H1 (cell line): ENCODE data around the gene ACAP3. TPM values are rescaled to one million over a fixed set of nuclear protein-coding genes. Genes with fewer than 3 reads are reported as not detected.

Source experiments
- CTCF ChIA-PET: fragments of 300-600 bp; sonication (Branson Sonifier 250); formaldehyde crosslinking; loops from one replicate; lab custom pipeline; 2021; ENCODE audit not compliant: partially characterized antibody; lab: Charles Lee
- POLR2A ChIA-PET: fragments of 300-600 bp; sonication (Branson Sonifier 250); formaldehyde crosslinking; loops from one replicate; lab custom pipeline; 2021; ENCODE audit warnings: inconsistent platforms; ENCODE audit not compliant: partially characterized antibody; lab: Charles Lee
- DNase-seq, 2 experiments: peaks; one replicate each; pipeline versions ENCODE4 v3.0.0 to v3.0.0-alpha.2; 2010 to 2022; ENCODE audit warnings: low spot score in 2 of 2, low read depth in 1 of 2, mixed read lengths in 1 of 2
- FAIRE-seq: peaks from 2 replicates; lab custom pipeline; 2011; peaks lifted over from hg19 to GRCh38; lab: Jason Lieb, UNC
- H2AFZ ChIP-seq: 2 replicates; pipeline ENCODE4 v1.8.1; 2012; ENCODE audit warnings: low read length, inconsistent platforms
- H2AK5ac ChIP-seq: 2 replicates; pipeline ENCODE4 v1.6.1; 2013; ENCODE audit warnings: low read depth, low read length
- H2BK120ac ChIP-seq: replicated peaks from 2 replicates; pipeline ENCODE3; 2013; ENCODE audit warnings: low read depth, low read length, inconsistent platforms
- H2BK12ac ChIP-seq: 2 replicates; pipeline ENCODE4 v1.6.1; 2013; ENCODE audit warnings: low read depth, low read length
- H2BK15ac ChIP-seq: 2 replicates; pipeline ENCODE4 v1.6.1; 2013; ENCODE audit warnings: low read length
- H2BK20ac ChIP-seq: 2 replicates; pipeline ENCODE4 v1.6.1; 2013; ENCODE audit warnings: low read length
- H2BK5ac ChIP-seq: 2 replicates; pipeline ENCODE4 v1.6.1; 2013; ENCODE audit warnings: low read depth, low read length
- H3K14ac ChIP-seq: 2 replicates; pipeline ENCODE4 v1.6.1; 2013; ENCODE audit warnings: inconsistent platforms; ENCODE audit not compliant: insufficient read length
- H3K18ac ChIP-seq: 2 replicates; pipeline ENCODE4 v1.6.1; 2013; ENCODE audit warnings: low read length; ENCODE audit errors: extremely low read depth
- H3K23ac ChIP-seq: 2 replicates; pipeline ENCODE4 v1.6.1; 2013; ENCODE audit warnings: inconsistent platforms; ENCODE audit not compliant: insufficient read length
- H3K23me2 ChIP-seq: 2 replicates; pipeline ENCODE4 v1.6.1; 2013; ENCODE audit warnings: low read depth, low read length
- H3K27ac ChIP-seq: 2 replicates; pipeline ENCODE4 v1.6.1; 2011; ENCODE audit warnings: low read depth, low read length, inconsistent platforms
- H3K27me3 ChIP-seq, 4 experiments: replicated peaks in 1 of 4; 1 replicate in 1 of 4; 2 replicates in 3 of 4; pipeline versions ENCODE4 v1.6.1 to v1.8.1; 2011 to 2013; ENCODE audit warnings: low read length in 3 of 4, mild to moderate bottlenecking in 3 of 4, inconsistent platforms in 2 of 4, mixed read lengths in 2 of 4, moderate library complexity in 1 of 4; ENCODE audit not compliant: control insufficient read depth in 3 of 4, insufficient read depth in 3 of 4; ENCODE audit errors: extremely low read depth in 1 of 4
- H3K36me3 ChIP-seq, 4 experiments: 2 replicates each; pipeline versions ENCODE4 v1.6.1 to v1.8.1; 2011 to 2013; ENCODE audit warnings: mild to moderate bottlenecking in 4 of 4, low read length in 3 of 4, moderate library complexity in 2 of 4, control low read depth in 1 of 4, inconsistent platforms in 1 of 4; ENCODE audit not compliant: insufficient read depth in 4 of 4, control insufficient read depth in 2 of 4
- H3K4ac ChIP-seq: replicated peaks from 2 replicates; pipeline ENCODE3; 2013; ENCODE audit warnings: low read length, low read depth, mixed read lengths, inconsistent platforms; ENCODE audit not compliant: insufficient read length
- H3K4me1 ChIP-seq, 4 experiments: replicated peaks in 1 of 4; 1 replicate in 1 of 4; 2 replicates in 3 of 4; pipeline versions ENCODE4 v1.6.1 to v1.8.1; 2011 to 2013; ENCODE audit warnings: low read length in 3 of 4, inconsistent platforms in 2 of 4, mixed read lengths in 1 of 4; ENCODE audit not compliant: insufficient read depth in 4 of 4, control insufficient read depth in 3 of 4
- H3K4me2 ChIP-seq, 2 experiments: 2 replicates each; pipeline versions ENCODE4 v1.6.1 to v1.8.1; 2011 to 2013; ENCODE audit warnings: low read depth in 2 of 2, low read length in 2 of 2, control low read depth in 1 of 2, inconsistent platforms in 1 of 2, mild to moderate bottlenecking in 1 of 2; ENCODE audit not compliant: insufficient read depth in 1 of 2
- H3K4me3 ChIP-seq, 4 experiments: fragments of 200-600, 300-600 bp in 1 of 4; sonication (generic), shearing (Covaris generic), sonication (Bioruptor Twin) in 1 of 4; 2 replicates each; pipeline versions ENCODE4 v1.5.1 to v1.8.1; 2011 to 2016; ENCODE audit warnings: low read length in 4 of 4, low read depth in 3 of 4, control low read depth in 2 of 4, inconsistent platforms in 2 of 4, mild to moderate bottlenecking in 2 of 4, mixed read lengths in 1 of 4, moderate library complexity in 1 of 4; ENCODE audit not compliant: insufficient read depth in 2 of 4; ENCODE audit errors: extremely low read depth in 1 of 4
- H3K56ac ChIP-seq: replicated peaks from 2 replicates; pipeline ENCODE3; 2013; ENCODE audit warnings: low read depth, mild to moderate bottlenecking, mixed read lengths, low read length, inconsistent platforms; ENCODE audit not compliant: insufficient read length
- H3K79me1 ChIP-seq: 2 replicates; pipeline ENCODE4 v1.6.1; 2013; ENCODE audit warnings: low read depth, low read length, control low read depth
- H3K79me2 ChIP-seq, 2 experiments: 2 replicates each; pipeline versions ENCODE4 v1.6.1 to v1.8.1; 2012 to 2013; ENCODE audit warnings: low read length in 2 of 2, mild to moderate bottlenecking in 2 of 2, inconsistent platforms in 1 of 2; ENCODE audit not compliant: insufficient read depth in 2 of 2, control insufficient read depth in 1 of 2
- H3K9ac ChIP-seq, 4 experiments: replicated peaks in 1 of 4; 1 replicate in 1 of 4; 2 replicates in 3 of 4; pipeline versions ENCODE4 v1.6.1 to v1.8.1; 2011 to 2013; ENCODE audit warnings: low read depth in 3 of 4, low read length in 3 of 4, control low read depth in 2 of 4, mild to moderate bottlenecking in 2 of 4, moderate library complexity in 2 of 4, inconsistent platforms in 1 of 4; ENCODE audit errors: extremely low read depth in 1 of 4
- H3K9me3 ChIP-seq, 2 experiments: 2 replicates each; pipeline versions ENCODE4 v1.6.1 to v1.8.1; 2012 to 2013; ENCODE audit warnings: mild to moderate bottlenecking in 2 of 2, moderate library complexity in 2 of 2, control low read depth in 1 of 2, inconsistent platforms in 1 of 2, low read depth in 1 of 2, low read length in 1 of 2, mixed read lengths in 1 of 2; ENCODE audit not compliant: insufficient read depth in 2 of 2
- H4K20me1 ChIP-seq, 2 experiments: replicated peaks in 1 of 2; 2 replicates each; pipeline versions ENCODE3 to v1.8.1; 2011 to 2013; ENCODE audit warnings: inconsistent platforms in 2 of 2, low read length in 2 of 2, mild to moderate bottlenecking in 1 of 2; ENCODE audit not compliant: insufficient read depth in 2 of 2, control insufficient read depth in 1 of 2
- H4K5ac ChIP-seq: 2 replicates; pipeline ENCODE4 v1.6.1; 2013; ENCODE audit warnings: low read length, low read depth, mixed read lengths, inconsistent platforms; ENCODE audit not compliant: insufficient read length
- H4K8ac ChIP-seq: 2 replicates; pipeline ENCODE4 v1.8.0; 2013; ENCODE audit warnings: mild to moderate bottlenecking, moderate library complexity, low read length, inconsistent platforms; ENCODE audit not compliant: insufficient read depth; ENCODE audit errors: extremely low read depth
- H4K91ac ChIP-seq: replicated peaks from 2 replicates; pipeline ENCODE3; 2013; ENCODE audit warnings: low read length, mixed read lengths, inconsistent platforms; ENCODE audit not compliant: insufficient read length
- BCL11A ChIP-seq, 2 experiments: IDR thresholded peaks; one replicate each; pipeline ENCODE4 v1.6.1; 2011; ENCODE audit warnings: low read depth in 2 of 2, low read length in 2 of 2, mild to moderate bottlenecking in 2 of 2
- CREB1 ChIP-seq: IDR thresholded peaks from 2 replicates; pipeline ENCODE4 v1.6.1; 2012; ENCODE audit warnings: inconsistent platforms
- E2F6 ChIP-seq: IDR thresholded peaks from 2 replicates; pipeline ENCODE4 v1.6.1; 2012; ENCODE audit warnings: inconsistent platforms
- EZH2 ChIP-seq: fragments of 200-600 bp; sonication (generic); IDR thresholded peaks from 2 replicates; pipeline ENCODE4 v1.7.1; 2012; ENCODE audit warnings: low read depth, mild to moderate bottlenecking, moderate library complexity, low read length, inconsistent platforms; ENCODE audit not compliant: severe bottlenecking
- KDM5A ChIP-seq: fragments of 200-600 bp; IDR thresholded peaks from 2 replicates; pipeline ENCODE4 v1.7.1; 2012; ENCODE audit warnings: mild to moderate bottlenecking, low read length, inconsistent platforms, mixed read lengths
- NRF1 ChIP-seq: IDR thresholded peaks from 2 replicates; pipeline ENCODE4 v1.6.1; 2011; ENCODE audit warnings: mild to moderate bottlenecking, low read depth, low read length, improper control_type of control experiment
- SRF ChIP-seq: IDR thresholded peaks from 2 replicates; pipeline ENCODE4 v1.6.1; 2011; ENCODE audit warnings: mild to moderate bottlenecking, low read depth, low read length, moderate library complexity
- TEAD4 ChIP-seq: IDR thresholded peaks from 2 replicates; pipeline ENCODE4 v1.6.1; 2012; ENCODE audit warnings: low read depth, low read length, inconsistent platforms, mixed read lengths
- WGBS, 2 experiments: shearing (Covaris generic) in 1 of 2; methylation state at CpG; one replicate each; pipeline versions ENCODE4 v1.1.6 to v1.1.7; 2013 to 2015; ENCODE audit warnings: low lambda C conversion rate in 2 of 2, mixed read lengths in 2 of 2, inconsistent platforms in 1 of 2, low coverage in 1 of 2, missing lambda C conversion rate in 1 of 2; ENCODE audit not compliant: insufficient replicate concordance in 2 of 2, insufficient coverage in 1 of 2, insufficient read length in 1 of 2; ENCODE audit errors: extremely low coverage in 1 of 2, missing lambda C conversion rate in 1 of 2; 5-methylcytosine and 5-hydroxymethylcytosine counted together
- polyA plus RNA-seq, 7 experiments: library from polyadenylated mRNA; depleted of rRNA in 3 of 7; stranded (reverse) in 5 of 7; unstranded in 2 of 7; fragments of >200 nt in 5 of 7; fragments of 200-250 nt in 2 of 7; gene quantifications; 1 replicate in 5 of 7; 2 replicates in 1 of 7; 4 replicates in 1 of 7; pipeline versions ENCODE4 v1.2.1 to v1.2.3, GENCODE V29; 2011 to 2013; ENCODE audit warnings: missing spikeins in 2 of 7, mixed read lengths in 2 of 7
- total RNA-seq: library from RNA; stranded (reverse); fragmentation: NEBNext Ultra II Directional; extraction: Animal tissue kit (Norgen Biotek cat#: 25700); gene quantifications from 2 replicates; pipeline ENCODE4 v1.2.1, GENCODE V29; 2021
- TF ChIP-seq, protein P1 (sequence below): IDR thresholded peaks from 2 replicates; pipeline ENCODE4 v1.6.1; 2012; ENCODE audit warnings: low read length, inconsistent platforms

The ACAP3 gene
- total and polyA plus RNA-seq, 2 of the 8 experiments (the other 6 are each of a cell fraction or from before 2014, with no cell fraction given): 14.8 to 28.3 TPM

DNA sequence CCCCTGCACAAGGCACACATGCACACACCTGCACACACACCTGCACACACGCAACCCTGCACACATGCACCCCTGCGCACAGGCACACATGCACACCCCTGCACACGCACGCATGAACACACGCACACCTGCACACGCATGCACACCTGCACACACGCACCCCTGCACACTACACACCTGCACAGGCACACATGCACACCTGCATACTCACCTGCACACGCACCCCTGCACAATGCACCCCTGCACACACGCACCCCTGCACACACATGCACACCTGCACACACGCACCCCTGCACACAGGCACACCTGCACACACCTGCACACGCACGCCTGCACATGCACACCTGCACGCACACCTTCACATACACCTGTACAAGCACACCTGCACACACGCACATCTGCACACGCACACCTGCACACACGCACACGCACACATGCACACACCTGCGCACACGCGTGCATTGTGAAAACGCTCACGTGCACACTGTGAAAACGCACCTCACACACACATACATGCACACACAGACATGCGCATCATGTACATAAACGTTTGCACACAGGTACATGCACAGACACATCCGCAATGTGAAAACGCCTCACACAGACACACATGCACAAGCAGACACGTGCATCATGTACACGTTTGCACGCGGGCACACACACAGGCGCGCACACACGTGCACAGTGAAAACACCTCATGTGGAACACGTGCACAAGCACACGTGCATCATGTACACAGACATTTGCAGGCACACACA is 33.2 kb upstream of the ACAP3 start:
- no peak overlapping the region for H3K23ac ChIP-seq
- H2AK5ac ChIP-seq: no peak overlapping the region
- H3K9ac ChIP-seq: no peak overlapping the region
- no peak for FAIRE-seq
- H4K8ac ChIP-seq: peak overlapping the region; percentile 79
- H4K20me1 ChIP-seq: peaks cover 16 to 40% of the 10 kb centered on the region in 2 experiments
- no peak overlapping the region for H3K4ac ChIP-seq
- H3K14ac ChIP-seq: peak overlapping the region; percentile 16
- peaks cover 0 to 2% (median 0%) of the 10 kb centered on the region in 4 experiments; a peak in 3 of 7 replicates for H3K4me1 ChIP-seq
- no peak overlapping the region for H4K5ac ChIP-seq
- no peak overlapping the region for H3K4me2 ChIP-seq
- no peaks in the 10 kb centered on the region; the same call in 1 of the 2 replicates for H3K23me2 ChIP-seq
- peak overlapping the region; percentile 89 for H4K91ac ChIP-seq
- POLR2A ChIA-PET: interaction anchor here (0.8 to 1.2 kb wide), 3 partner anchors 15 to 34 kb away, joined by 3 to 4 read pairs (median 3); partner anchors contain the start of gene AURKAIP1
- 91% methylated on average over 36 of the region's 36 CpGs; no CpG with 5 or more reads in 1 of the 2 experiments for WGBS, 2 experiments
- H3K9me3 ChIP-seq: peaks cover 0 to 5% of the 10 kb centered on the region in 2 experiments; a peak in 1 of 4 replicates
- H2BK12ac ChIP-seq: peak overlapping the region; percentile 68; the same call in 1 of the 2 replicates
- H2AFZ ChIP-seq: no peak overlapping the region
- H3K4me3 ChIP-seq: no peak overlapping the region
- no peak overlapping the region for H2BK15ac ChIP-seq
- no peak overlapping the region for H3K18ac ChIP-seq
- H2BK20ac ChIP-seq: peak overlapping the region; percentile 64; the same call in 1 of the 2 replicates
- no peak overlapping the region for H3K27ac ChIP-seq
- no peaks in the 10 kb centered on the region; a peak in 1 of 7 replicates for H3K27me3 ChIP-seq
- CTCF ChIA-PET: interaction anchor here (1.5 kb wide), 1 partner anchor 31 kb away, joined by 5 read pairs; no protein-coding TSS in a partner anchor
- H3K36me3 ChIP-seq: peaks cover 2 to 42% (median 15%) of the 10 kb centered on the region in 4 experiments; a peak in 7 of 8 replicates
- H3K56ac ChIP-seq: no peak overlapping the region
- peaks cover 0 to 6% of the 10 kb centered on the region in 2 experiments; a peak in 1 of 4 replicates for H3K79me2 ChIP-seq
- peaks cover 14% of the 10 kb centered on the region for H3K79me1 ChIP-seq
- peak overlapping the region; percentile 60; the same call in 1 of the 2 replicates for H2BK5ac ChIP-seq
- no peak overlapping the region for H2BK120ac ChIP-seq
- DNase-seq: no peak
- TF ChIP-seq NRF1 (no peak), CREB1 (no peak), KDM5A (no peak), E2F6 (no peak), BCL11A (IDR thresholded peaks at IDR 0.05; ENCODE audit: low read depth in 2 of 2, low read length in 2 of 2) (no peak), SRF (no peak), EZH2 (no peak), TEAD4 (no peak)
- TF ChIP-seq, protein P1, sequence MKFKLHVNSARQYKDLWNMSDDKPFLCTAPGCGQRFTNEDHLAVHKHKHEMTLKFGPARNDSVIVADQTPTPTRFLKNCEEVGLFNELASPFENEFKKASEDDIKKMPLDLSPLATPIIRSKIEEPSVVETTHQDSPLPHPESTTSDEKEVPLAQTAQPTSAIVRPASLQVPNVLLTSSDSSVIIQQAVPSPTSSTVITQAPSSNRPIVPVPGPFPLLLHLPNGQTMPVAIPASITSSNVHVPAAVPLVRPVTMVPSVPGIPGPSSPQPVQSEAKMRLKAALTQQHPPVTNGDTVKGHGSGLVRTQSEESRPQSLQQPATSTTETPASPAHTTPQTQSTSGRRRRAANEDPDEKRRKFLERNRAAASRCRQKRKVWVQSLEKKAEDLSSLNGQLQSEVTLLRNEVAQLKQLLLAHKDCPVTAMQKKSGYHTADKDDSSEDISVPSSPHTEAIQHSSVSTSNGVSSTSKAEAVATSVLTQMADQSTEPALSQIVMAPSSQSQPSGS: no peak
